ENCODE results near the gene FYTTD1.
A peak's percentile ranks its signal among the peaks of the same experiment; 100 is the strongest.

Gene FYTTD1

GRCh38 chr3:197794115-197794514 is 44.4 kb downstream of the FYTTD1 start:
- DNase-seq: no peak

- DNase-seq: no peak
Measured at GRCh38 chr3:197795200-197795599, 45.5 kb downstream of the FYTTD1 start.

GRCh38 chr3:197796087-197796486 is 46.4 kb downstream of the FYTTD1 start:
- no peak for DNase-seq

- DNase-seq: no peak
Measured at GRCh38 chr3:197798863-197799262, 49.2 kb downstream of the FYTTD1 start.

GRCh38 chr3:197800379-197800778 is 50.7 kb downstream of the FYTTD1 start:
- no peak for DNase-seq

- DNase-seq: peak; percentile 6 to 28
Measured at GRCh38 chr3:197801891-197802778, 52.5 kb downstream of the FYTTD1 start.

GRCh38 chr3:197802779-197803459 is 53.2 kb downstream of the FYTTD1 start:
- no peak for DNase-seq

GRCh38 chr3:197804511-197804910 is 54.8 kb downstream of the FYTTD1 start:
- no peak for DNase-seq

- no peak for DNase-seq
Measured at GRCh38 chr3:197807969-197808587, 58.4 kb downstream of the FYTTD1 start.

- no peak for DNase-seq
Measured at GRCh38 chr3:197809356-197810020, 59.8 kb downstream of the FYTTD1 start.

GRCh38 chr3:197810901-197811300 is 61.2 kb downstream of the FYTTD1 start:
- no peak for DNase-seq

- DNase-seq: no peak
Measured at GRCh38 chr3:197811343-197811742, 61.7 kb downstream of the FYTTD1 start.

GRCh38 chr3:197814372-197814771 is 64.7 kb downstream of the FYTTD1 start:
- DNase-seq: no peak

GRCh38 chr3:197820550-197821335 is 71.1 kb downstream of the FYTTD1 start:
- peak in 1 of 2 experiments; percentile 14 for DNase-seq

- no peak for DNase-seq
Measured at GRCh38 chr3:197829397-197830045, 79.8 kb downstream of the FYTTD1 start.

- DNase-seq: no peak
Measured at GRCh38 chr3:197830308-197830966, 80.8 kb downstream of the FYTTD1 start.

- no peak for DNase-seq
Measured at GRCh38 chr3:197830967-197831313, 81.3 kb downstream of the FYTTD1 start.

GRCh38 chr3:197833930-197834715 is 84.4 kb downstream of the FYTTD1 start:
- no peak for DNase-seq

GRCh38 chr3:197835509-197835908 is 85.8 kb downstream of the FYTTD1 start:
- no peak for DNase-seq

- no peak for DNase-seq
Measured at GRCh38 chr3:197836244-197836643, 86.6 kb downstream of the FYTTD1 start.

Data from NCI-H2081 (cell line).